GM15510 (cell line): Measurements from ENCODE around the gene CD302.

Experiments
- POLR2A ChIP-seq: IDR thresholded peaks from 3 replicates; pipeline ENCODE4 v1.6.1; 2011; ENCODE audit warnings: borderline replicate concordance; ENCODE audit not compliant: insufficient read length; ENCODE audit errors: extremely low read depth

The CD302 gene

GRCh38 chr2:159802673-159803072 lies 4.7 kb upstream of the CD302 start:
- no peak for TF ChIP-seq POLR2A

- no peak for TF ChIP-seq POLR2A
Measured at GRCh38 chr2:159799833-159800232, 1.8 kb upstream of the CD302 start.

- no peak for TF ChIP-seq POLR2A
Measured at GRCh38 chr2:159798376-159798725, 343 bp upstream of the CD302 start.

- TF ChIP-seq POLR2A, result no peak
Measured at GRCh38 chr2:159797225-159797542, 824 bp downstream of the CD302 start.

- TF ChIP-seq POLR2A, result no peak
Measured at GRCh38 chr2:159795841-159796690, 1.9 kb downstream of the CD302 start.

GRCh38 chr2:159793326-159793725 lies 4.7 kb downstream of the CD302 start:
- no peak for TF ChIP-seq POLR2A

- no peak for TF ChIP-seq POLR2A
Measured at GRCh38 chr2:159792599-159792998, 5.4 kb downstream of the CD302 start.

- no peak for TF ChIP-seq POLR2A
Measured at GRCh38 chr2:159792036-159792435, 6.0 kb downstream of the CD302 start.

GRCh38 chr2:159790323-159790722 lies 7.7 kb downstream of the CD302 start:
- no peak for TF ChIP-seq POLR2A

GRCh38 chr2:159788253-159788652 lies 9.8 kb downstream of the CD302 start:
- no peak for TF ChIP-seq POLR2A

GRCh38 chr2:159786938-159787337 lies 11.1 kb downstream of the CD302 start:
- TF ChIP-seq POLR2A, result no peak

- TF ChIP-seq POLR2A, result no peak
Measured at GRCh38 chr2:159785195-159785594, 12.8 kb downstream of the CD302 start.

- no peak for TF ChIP-seq POLR2A
Measured at GRCh38 chr2:159783556-159783955, 14.5 kb downstream of the CD302 start.

GRCh38 chr2:159776321-159776720 lies 21.7 kb downstream of the CD302 start:
- no peak for TF ChIP-seq POLR2A

GRCh38 chr2:159775021-159775420 lies 23.0 kb downstream of the CD302 start:
- TF ChIP-seq POLR2A, result no peak

GRCh38 chr2:159774370-159774990 lies 23.5 kb downstream of the CD302 start:
- TF ChIP-seq POLR2A, result no peak
